SU-DHL-6 (cell line): ENCODE measurements around the gene VSTM1.

Experiments
- H2AFZ ChIP-seq: fragments of 200-600 bp; sonication (generic); 2 replicates; pipeline ENCODE4 v1.6.1; 2014; ENCODE audit warnings: low read depth, mild to moderate bottlenecking, moderate library complexity, mixed read lengths, antibody characterized with exemption, low read length; ENCODE audit not compliant: severe bottlenecking
- H3F3A ChIP-seq: fragments of 200-600 bp; shearing (Covaris generic); 2 replicates; pipeline ENCODE4 v1.6.0; 2016; ENCODE audit warnings: antibody characterized with exemption, mild to moderate bottlenecking; ENCODE audit not compliant: insufficient read depth
- H3K27ac ChIP-seq: fragments of 200-600 bp; sonication (generic); 2 replicates; pipeline ENCODE4 v1.5.1; 2016; ENCODE audit warnings: low read depth, mild to moderate bottlenecking, low read length, moderate library complexity, mixed read lengths
- H3K27me3 ChIP-seq: fragments of 200-600 bp; sonication (generic), shearing (Covaris generic); 2 replicates; pipeline ENCODE4 v1.6.0; 2014; ENCODE audit warnings: mild to moderate bottlenecking, low read length
- H3K36me3 ChIP-seq: fragments of 200-600 bp; sonication (generic); 2 replicates; pipeline ENCODE4 v1.6.1; 2014; ENCODE audit warnings: mild to moderate bottlenecking, low read length, mixed read lengths
- H3K4me2 ChIP-seq: fragments of 300-600, 200-600 bp; shearing (Covaris generic), sonication (generic); 2 replicates; pipeline ENCODE4 v1.6.0; 2014; ENCODE audit warnings: low read length, low read depth, mild to moderate bottlenecking; ENCODE audit not compliant: poor library complexity, severe bottlenecking
- H3K4me3 ChIP-seq: fragments of 200-600 bp; sonication (generic); 2 replicates; pipeline ENCODE4 v1.5.1; 2014; ENCODE audit warnings: antibody characterized with exemption, low read length, mild to moderate bottlenecking, mixed read lengths; ENCODE audit not compliant: insufficient read depth, poor library complexity, severe bottlenecking
- H3K79me2 ChIP-seq: fragments of 200-600 bp; sonication (generic); 2 replicates; pipeline ENCODE4 v1.6.1; 2014; ENCODE audit warnings: mild to moderate bottlenecking, low read length, moderate library complexity; ENCODE audit not compliant: insufficient read depth
- H3K9ac ChIP-seq: fragments of 200-600 bp; sonication (generic); 2 replicates; pipeline ENCODE4 v1.7.0; 2014; ENCODE audit warnings: mild to moderate bottlenecking, low read length
- H3K9me2 ChIP-seq: fragments of 200-600 bp; sonication (generic); replicated peaks from 2 replicates; pipeline ENCODE4 v1.6.1; 2014; ENCODE audit warnings: low read length; ENCODE audit not compliant: insufficient read depth
- H3K9me3 ChIP-seq: fragments of 200-600 bp; sonication (generic); 2 replicates; pipeline ENCODE4 v1.6.1; 2014; ENCODE audit warnings: low read length, mixed read lengths; ENCODE audit not compliant: insufficient read depth
- H4K20me1 ChIP-seq: fragments of 200-600 bp; sonication (generic); 2 replicates; pipeline ENCODE4 v1.6.1; 2014; ENCODE audit warnings: low read depth, mild to moderate bottlenecking, antibody characterized with exemption, low read length, moderate library complexity, mixed read lengths
- EZH2phosphoT487 ChIP-seq: fragments of 200-600 bp; sonication (generic), shearing (Covaris generic); conservative IDR thresholded peaks from 2 replicates; pipeline ENCODE4 v1.6.1; 2018; ENCODE audit warnings: mild to moderate bottlenecking, antibody characterized with exemption, low read length, moderate library complexity, mixed read lengths
- TF ChIP-seq, protein P1 (sequence below): fragments of 200-600 bp; sonication (generic); IDR thresholded peaks from one replicate; pipeline ENCODE4 v1.5.1; 2017; ENCODE audit warnings: antibody characterized with exemption, mild to moderate bottlenecking, low read length, moderate library complexity; ENCODE audit not compliant: insufficient read depth, poor library complexity, severe bottlenecking

The VSTM1 gene

DNA sequence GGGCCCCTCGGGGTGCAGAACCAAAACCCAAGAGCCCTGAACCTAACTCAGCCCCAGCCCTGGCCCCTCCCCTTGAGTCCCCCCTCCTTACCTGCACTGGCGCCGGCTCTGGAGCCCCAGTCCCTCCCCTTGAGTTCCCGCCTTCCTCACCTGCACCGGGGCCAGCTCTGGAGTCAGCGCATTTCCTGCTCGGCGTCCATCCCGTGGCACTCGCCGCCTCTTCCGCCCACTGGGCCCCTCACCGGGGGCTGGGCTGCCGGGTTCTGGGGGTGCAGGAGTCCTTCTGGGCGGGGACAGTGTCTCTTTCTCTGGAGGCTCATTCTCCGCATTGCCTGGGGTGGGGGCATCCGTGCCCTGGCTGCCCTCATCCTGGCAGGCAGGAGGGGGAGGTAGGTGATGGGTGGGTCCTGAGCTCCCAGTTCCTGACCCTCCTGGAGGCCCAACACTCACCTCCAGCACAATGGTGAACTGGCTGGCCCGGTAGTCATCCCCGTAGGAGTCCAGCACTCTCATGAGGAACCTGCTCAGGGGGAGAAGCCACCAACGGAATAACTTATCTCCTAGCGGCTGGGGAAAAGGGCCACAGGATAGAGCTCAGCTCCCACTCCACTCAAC, 44.3 kb upstream of the VSTM1 start:
- Histone ChIP-seq H3K27ac (no peak overlapping the region), H3K9ac (no peak overlapping the region), H3K4me2 (no peak overlapping the region), H3K79me2 (peaks cover 13% of the 10 kb centered on the region), H3K27me3 (no peaks in the 10 kb centered on the region), H3K4me3 (no peak overlapping the region), H3F3A (no peaks in the 10 kb centered on the region), H3K36me3 (no peaks in the 10 kb centered on the region), H3K9me2 (no peaks in the 10 kb centered on the region), H3K9me3 (no peaks in the 10 kb centered on the region), H2AFZ (no peak overlapping the region), H4K20me1 (no peaks in the 10 kb centered on the region)
- no peak for TF ChIP-seq EZH2phosphoT487
- TF ChIP-seq, protein P1, sequence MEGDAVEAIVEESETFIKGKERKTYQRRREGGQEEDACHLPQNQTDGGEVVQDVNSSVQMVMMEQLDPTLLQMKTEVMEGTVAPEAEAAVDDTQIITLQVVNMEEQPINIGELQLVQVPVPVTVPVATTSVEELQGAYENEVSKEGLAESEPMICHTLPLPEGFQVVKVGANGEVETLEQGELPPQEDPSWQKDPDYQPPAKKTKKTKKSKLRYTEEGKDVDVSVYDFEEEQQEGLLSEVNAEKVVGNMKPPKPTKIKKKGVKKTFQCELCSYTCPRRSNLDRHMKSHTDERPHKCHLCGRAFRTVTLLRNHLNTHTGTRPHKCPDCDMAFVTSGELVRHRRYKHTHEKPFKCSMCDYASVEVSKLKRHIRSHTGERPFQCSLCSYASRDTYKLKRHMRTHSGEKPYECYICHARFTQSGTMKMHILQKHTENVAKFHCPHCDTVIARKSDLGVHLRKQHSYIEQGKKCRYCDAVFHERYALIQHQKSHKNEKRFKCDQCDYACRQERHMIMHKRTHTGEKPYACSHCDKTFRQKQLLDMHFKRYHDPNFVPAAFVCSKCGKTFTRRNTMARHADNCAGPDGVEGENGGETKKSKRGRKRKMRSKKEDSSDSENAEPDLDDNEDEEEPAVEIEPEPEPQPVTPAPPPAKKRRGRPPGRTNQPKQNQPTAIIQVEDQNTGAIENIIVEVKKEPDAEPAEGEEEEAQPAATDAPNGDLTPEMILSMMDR, result no peak

DNA sequence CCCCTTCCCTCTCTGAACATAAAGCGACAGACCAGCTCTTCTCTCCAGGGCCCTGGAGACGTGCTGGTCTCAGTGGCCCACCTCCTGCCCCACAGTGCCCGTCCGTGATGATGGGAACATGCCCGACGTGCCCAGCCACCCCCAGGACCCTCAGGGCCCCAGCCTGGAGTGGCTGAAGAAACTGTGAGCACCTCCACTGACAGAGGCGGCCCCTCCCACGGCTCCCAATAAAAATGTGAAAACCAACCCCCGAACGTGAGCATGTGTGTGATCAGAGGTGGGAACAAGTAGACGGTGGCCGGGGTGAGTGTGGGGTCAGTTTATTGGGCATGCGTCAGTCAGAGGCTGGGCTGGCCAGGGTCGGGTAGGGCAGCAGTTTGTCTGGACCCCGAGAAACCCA, 43.0 kb upstream of the VSTM1 start:
- Histone ChIP-seq H3K36me3 (no peaks in the 10 kb centered on the region), H3K9me2 (no peaks in the 10 kb centered on the region), H3F3A (no peaks in the 10 kb centered on the region), H4K20me1 (no peaks in the 10 kb centered on the region), H2AFZ (no peak overlapping the region), H3K9ac (no peak overlapping the region), H3K4me2 (no peak overlapping the region), H3K27ac (no peak overlapping the region), H3K79me2 (peaks cover 16% of the 10 kb centered on the region), H3K27me3 (no peaks in the 10 kb centered on the region), H3K9me3 (no peaks in the 10 kb centered on the region), H3K4me3 (no peak overlapping the region)
- no peak for TF ChIP-seq EZH2phosphoT487

DNA sequence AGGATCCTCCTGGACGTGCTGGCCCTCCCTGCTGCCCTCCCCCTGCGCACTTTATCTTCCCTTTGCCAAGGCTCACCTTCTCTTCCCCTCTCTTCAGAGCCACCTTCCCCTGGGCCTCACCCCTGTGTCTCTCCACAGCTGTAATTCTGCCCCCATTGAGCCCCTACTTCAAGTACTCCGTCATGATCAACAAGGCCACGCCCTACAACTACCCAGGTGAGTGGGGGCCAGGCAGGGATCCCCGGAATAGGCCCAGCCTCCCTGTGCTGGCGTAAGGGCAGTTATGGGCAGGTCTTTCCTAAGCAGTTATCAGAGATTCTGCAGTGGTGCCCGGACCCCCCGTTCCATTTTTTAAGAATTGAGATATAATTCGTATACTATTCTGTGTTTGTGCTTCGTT, 42.1 kb upstream of the VSTM1 start:
- Histone ChIP-seq H3K9me3 (no peaks in the 10 kb centered on the region), H3K36me3 (no peaks in the 10 kb centered on the region), H3K79me2 (peaks cover 16% of the 10 kb centered on the region), H3K4me2 (no peak overlapping the region), H2AFZ (no peak overlapping the region), H3F3A (no peaks in the 10 kb centered on the region), H3K27me3 (no peaks in the 10 kb centered on the region), H4K20me1 (no peaks in the 10 kb centered on the region), H3K9ac (no peak overlapping the region), H3K4me3 (no peak overlapping the region), H3K27ac (no peak overlapping the region), H3K9me2 (no peaks in the 10 kb centered on the region)
- TF ChIP-seq, protein P1, result no peak
- no peak for TF ChIP-seq EZH2phosphoT487

DNA sequence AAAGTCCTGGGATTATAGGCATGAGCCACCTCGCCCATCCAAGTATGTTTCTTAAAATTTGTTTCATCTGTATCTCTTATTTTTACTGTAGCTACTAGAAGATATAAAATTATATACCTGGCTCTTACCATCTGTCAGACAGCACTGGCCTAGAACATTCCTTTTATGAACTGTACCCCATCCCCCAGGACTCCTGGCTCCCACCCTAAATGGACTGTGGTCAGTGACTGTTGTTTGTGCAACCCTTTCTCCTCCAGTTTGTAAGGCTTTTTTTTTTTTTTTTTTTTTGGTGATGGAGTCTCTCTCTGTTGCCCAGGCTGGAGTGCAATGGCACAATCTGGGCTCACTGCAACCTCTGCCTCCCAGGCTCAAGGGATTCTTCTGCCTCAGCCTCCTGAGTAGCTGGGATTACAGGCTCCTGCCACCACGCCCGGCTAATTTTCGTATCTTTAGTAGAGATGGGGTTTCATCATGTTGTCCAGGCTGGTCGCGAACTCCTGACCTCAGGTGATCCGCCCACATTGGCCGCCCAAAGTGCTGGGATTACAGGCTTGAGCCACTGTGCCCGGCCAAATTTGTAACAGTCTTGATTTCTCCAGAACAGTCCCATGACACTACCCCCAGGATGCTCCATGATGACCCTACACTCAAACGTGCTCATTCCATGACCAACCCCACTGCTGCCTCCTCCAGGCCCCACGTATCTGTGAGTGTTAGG, 41.5 kb upstream of the VSTM1 start:
- H3K4me3 ChIP-seq, result no peak overlapping the region
- H3K4me2 ChIP-seq, result no peak overlapping the region
- H3K27me3 ChIP-seq, result no peaks in the 10 kb centered on the region
- H3K79me2 ChIP-seq, result peaks cover 16% of the 10 kb centered on the region
- H4K20me1 ChIP-seq, result no peaks in the 10 kb centered on the region
- H2AFZ ChIP-seq, result no peak overlapping the region
- H3K9me3 ChIP-seq, result no peaks in the 10 kb centered on the region
- no peak overlapping the region for H3K27ac ChIP-seq
- H3K9me2 ChIP-seq, result no peaks in the 10 kb centered on the region
- no peaks in the 10 kb centered on the region for H3F3A ChIP-seq
- H3K9ac ChIP-seq, result no peak overlapping the region
- TF ChIP-seq, protein P1, result no peak
- TF ChIP-seq EZH2phosphoT487, result no peak
- H3K36me3 ChIP-seq, result no peaks in the 10 kb centered on the region
